Endothelial cell of umbilical vein (primary cell): ENCODE measurements around the gene CLTCL1. TPM values are rescaled to one million over a fixed set of nuclear protein-coding genes. Genes with fewer than 3 reads are reported as not detected.

Experiments
- BruUV-seq: library from RNA; stranded (reverse); fragments of 400-500 nt; replicated peaks from 2 replicates; lab custom pipeline; 2021; lab: Mats Ljungman, UMichigan
- CTCF ChIA-PET: fragments of 300-600, 350-600 bp; sonication (Branson Sonifier 250); formaldehyde crosslinking; loops from one replicate; lab custom pipeline; 2021; ENCODE audit warnings: antibody characterized with exemption, inconsistent platforms; lab: Charles Lee
- POLR2A ChIA-PET: fragments of 300-600, 350-600 bp; sonication (Branson Sonifier 250); formaldehyde crosslinking; loops from one replicate; lab custom pipeline; 2021; ENCODE audit warnings: antibody characterized with exemption, inconsistent platforms; lab: Charles Lee
- DNase-seq: peaks from one replicate; pipeline ENCODE4 v3.0.0-alpha.2; 2011; ENCODE audit warnings: low read depth, low spot score
- FAIRE-seq: peaks from 2 replicates; lab custom pipeline; 2011; peaks lifted over from hg19 to GRCh38; lab: Jason Lieb, UNC
- H2AFZ ChIP-seq: 2 replicates; pipeline ENCODE4 v1.6.0; 2012; ENCODE audit warnings: low read depth, low read length, control low read depth, inconsistent platforms
- H3K27ac ChIP-seq: 2 replicates; pipeline ENCODE4 v1.5.1; 2011; ENCODE audit warnings: low read depth, mild to moderate bottlenecking, control low read depth, low read length, moderate library complexity; ENCODE audit not compliant: insufficient read depth
- H3K27me3 ChIP-seq, 2 experiments: 2 replicates each; pipeline versions ENCODE4 v1.6.0 to v1.6.1; 2011; ENCODE audit warnings: low read length in 2 of 2, mixed read lengths in 1 of 2; ENCODE audit not compliant: control insufficient read depth in 2 of 2, insufficient read depth in 2 of 2
- H3K36me3 ChIP-seq, 2 experiments: 2 replicates in 1 of 2; 3 replicates in 1 of 2; pipeline ENCODE4 v1.5.1; 2011; ENCODE audit warnings: low read length in 2 of 2, mild to moderate bottlenecking in 1 of 2, moderate library complexity in 1 of 2; ENCODE audit not compliant: control insufficient read depth in 2 of 2, insufficient read depth in 2 of 2; ENCODE audit errors: extremely low read depth in 1 of 2
- H3K4me1 ChIP-seq: 3 replicates; pipeline ENCODE4 v1.5.1; 2011; ENCODE audit warnings: mild to moderate bottlenecking, low read length; ENCODE audit not compliant: control insufficient read depth, insufficient read depth; ENCODE audit errors: extremely low read depth
- H3K4me2 ChIP-seq: 2 replicates; pipeline ENCODE4 v1.6.1; 2011; ENCODE audit warnings: low read length, control low read depth, mixed read lengths; ENCODE audit not compliant: insufficient read depth
- H3K4me3 ChIP-seq, 3 experiments: fragments of 200-600 bp in 1 of 3; sonication (generic), shearing (Covaris generic) in 1 of 3; replicated peaks in 1 of 3; 2 replicates each; pipeline ENCODE4 v1.5.1; 2011 to 2016; ENCODE audit warnings: control low read depth in 3 of 3, low read length in 3 of 3, mild to moderate bottlenecking in 2 of 3, inconsistent platforms in 1 of 3, low read depth in 1 of 3, moderate library complexity in 1 of 3; ENCODE audit not compliant: insufficient read depth in 1 of 3
- H3K79me2 ChIP-seq: 2 replicates; pipeline ENCODE4 v1.6.0; 2012; ENCODE audit warnings: low read length, inconsistent platforms; ENCODE audit not compliant: control insufficient read depth, insufficient read depth
- H3K9ac ChIP-seq: replicated peaks from 2 replicates; pipeline ENCODE3; 2011; ENCODE audit warnings: low read length, control low read depth; ENCODE audit not compliant: insufficient read depth; ENCODE audit errors: extremely low read depth
- H3K9me1 ChIP-seq: replicated peaks from 3 replicates; pipeline ENCODE4 v1.6.0; 2011; ENCODE audit warnings: mild to moderate bottlenecking, low read length; ENCODE audit not compliant: control insufficient read depth, insufficient read depth; ENCODE audit errors: extremely low read depth
- H3K9me3 ChIP-seq: replicated peaks from 2 replicates; pipeline ENCODE4 v1.5.1; 2012; ENCODE audit warnings: low read length, inconsistent platforms; ENCODE audit not compliant: control insufficient read depth, insufficient read depth
- H4K20me1 ChIP-seq: replicated peaks from 2 replicates; pipeline ENCODE3; 2011; ENCODE audit warnings: mild to moderate bottlenecking, low read length; ENCODE audit not compliant: control insufficient read depth, insufficient read depth; ENCODE audit errors: extremely low read depth
- EZH2 ChIP-seq: IDR thresholded peaks from 2 replicates; pipeline ENCODE4 v1.6.1; 2012; ENCODE audit warnings: borderline replicate concordance, low read depth, mild to moderate bottlenecking, moderate library complexity, low read length, inconsistent platforms; ENCODE audit not compliant: severe bottlenecking
- FOS ChIP-seq: IDR thresholded peaks from 2 replicates; pipeline ENCODE4 v1.6.1; 2011; ENCODE audit warnings: mild to moderate bottlenecking, low read length, moderate library complexity, borderline replicate concordance; ENCODE audit not compliant: insufficient read depth
- GATA2 ChIP-seq: IDR thresholded peaks from 2 replicates; pipeline ENCODE4 v1.7.0; 2011; ENCODE audit warnings: low read depth, mild to moderate bottlenecking, moderate library complexity, mixed read lengths, low read length; ENCODE audit not compliant: insufficient read length, insufficient read depth
- JUN ChIP-seq: IDR thresholded peaks from 2 replicates; pipeline ENCODE4 v1.6.1; 2011; ENCODE audit warnings: borderline replicate concordance, low read depth; ENCODE audit not compliant: insufficient read length, insufficient read depth
- MAX ChIP-seq: IDR thresholded peaks from 2 replicates; pipeline ENCODE4 v1.6.1; 2011; ENCODE audit not compliant: insufficient read depth, insufficient read length
- MYC ChIP-seq: IDR thresholded peaks from one replicate; pipeline ENCODE4 v1.6.1; 2011; ENCODE audit warnings: mild to moderate bottlenecking, low read depth, low read length
- POLR2A ChIP-seq: IDR thresholded peaks from 2 replicates; pipeline ENCODE4 v1.6.1; 2012; ENCODE audit warnings: low read depth, mild to moderate bottlenecking, control low read depth, low read length
- POLR2AphosphoS5 ChIP-seq: IDR thresholded peaks from 2 replicates; pipeline ENCODE4 v1.6.1; 2012; ENCODE audit warnings: low read depth, mild to moderate bottlenecking, control low read depth, low read length, moderate library complexity; ENCODE audit not compliant: insufficient read depth
- dilution Hi-C: fragments of 300-500 bp; cut with MboI; formaldehyde crosslinking; loops from one replicate; pipeline ENCODE4 v1.15.0; 2019; ENCODE audit warnings: low sequenced_read_pairs; ENCODE audit not compliant: extremely low pct_ligation_motif_present
- intact Hi-C: fragments of 100-400 bp; cut with micrococcal nuclease; formaldehyde crosslinking; loops from one replicate; pipeline ENCODE4 v1.10.0; 2022
- polyA plus RNA-seq, 4 experiments: library from polyadenylated mRNA; depleted of rRNA in 3 of 4; stranded (reverse) in 3 of 4; unstranded in 1 of 4; fragments of >200 nt; gene quantifications; 2 replicates each; pipeline versions ENCODE4 v1.2.1 to v1.2.3, GENCODE V29; 2011 to 2012; ENCODE audit warnings: missing spikeins in 1 of 4
- total RNA-seq: library from RNA; stranded (reverse); gene quantifications from 2 replicates; pipeline ENCODE4 v1.2.3, GENCODE V29; 2021
- TF ChIP-seq, protein P1 (sequence below), 2 donors: IDR thresholded peaks; 1 replicate in 1 of 2; 2 replicates in 1 of 2; pipeline ENCODE4 v1.5.1; 2011; ENCODE audit warnings: low read length in 2 of 2, mild to moderate bottlenecking in 2 of 2, moderate library complexity in 2 of 2, control low read depth in 1 of 2, inconsistent platforms in 1 of 2, low read depth in 1 of 2; ENCODE audit not compliant: insufficient read depth in 1 of 2; ENCODE audit errors: extremely low read depth in 1 of 2

CLTCL1 gene
- total and polyA plus RNA-seq, 2 donors (not counting 3 experiments of a cell fraction or from before 2014, with no cell fraction given), result 5.0 to 6.2 TPM

DNA sequence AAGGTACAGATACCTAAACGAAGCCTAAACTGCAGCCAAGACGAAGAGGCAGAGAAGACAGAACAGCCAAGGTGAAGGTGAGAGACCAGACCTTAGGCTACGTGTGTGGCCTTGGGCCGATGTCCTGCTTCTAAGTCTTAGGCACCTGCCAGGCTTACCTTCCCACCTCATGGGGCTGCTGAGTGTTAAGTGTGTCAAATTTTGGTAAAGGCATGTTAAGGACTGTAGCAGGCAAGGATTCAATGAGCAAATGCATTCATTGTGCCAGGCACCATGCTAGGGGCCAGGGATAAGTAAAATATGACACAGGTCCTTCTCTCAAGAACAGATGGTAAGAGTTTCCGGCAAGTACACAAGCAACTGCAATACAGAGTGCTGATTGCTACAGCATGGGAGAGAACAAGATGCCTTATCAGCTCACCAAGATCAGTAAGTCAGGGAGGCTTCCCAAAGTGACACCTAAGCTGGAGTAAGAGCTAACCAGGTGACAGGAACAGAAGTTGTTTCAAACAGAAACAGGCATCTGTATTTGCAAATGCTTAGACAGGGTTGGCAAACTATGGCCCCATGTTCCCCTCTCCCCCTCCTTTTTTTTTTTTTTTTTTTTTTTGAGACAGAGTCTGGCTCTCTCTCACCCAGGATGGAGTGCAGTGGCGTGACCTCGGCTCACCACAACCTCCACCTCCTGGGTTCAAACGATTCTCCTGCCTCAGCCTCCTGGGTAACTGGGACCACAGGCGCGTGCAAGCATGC lies 46.7 kb downstream of the CLTCL1 start:
- Histone ChIP-seq H3K36me3 (no peaks in the 10 kb centered on the region), H2AFZ (no peak overlapping the region), H3K79me2 (no peaks in the 10 kb centered on the region), H3K9me1 (no peaks in the 10 kb centered on the region), H3K27me3 (no peaks in the 10 kb centered on the region), H3K4me1 (no peaks in the 10 kb centered on the region), H3K27ac (no peak overlapping the region), H3K9me3 (no peaks in the 10 kb centered on the region), H3K9ac (no peak overlapping the region), H3K4me2 (no peak overlapping the region), H3K4me3 (no peak overlapping the region), H4K20me1 (no peaks in the 10 kb centered on the region)
- ChIA-PET CTCF (no interaction called here), POLR2A (no interaction called here)
- intact Hi-C loops (no loop called here), dilution Hi-C loops (no loop called here)
- no TSS peak for BruUV-seq
- no peak for FAIRE-seq
- TF ChIP-seq MYC (no peak), POLR2AphosphoS5 (no peak), MAX (no peak), FOS (no peak), EZH2 (no peak), POLR2A (no peak), JUN (no peak), GATA2 (no peak)
- TF ChIP-seq, protein P1, sequence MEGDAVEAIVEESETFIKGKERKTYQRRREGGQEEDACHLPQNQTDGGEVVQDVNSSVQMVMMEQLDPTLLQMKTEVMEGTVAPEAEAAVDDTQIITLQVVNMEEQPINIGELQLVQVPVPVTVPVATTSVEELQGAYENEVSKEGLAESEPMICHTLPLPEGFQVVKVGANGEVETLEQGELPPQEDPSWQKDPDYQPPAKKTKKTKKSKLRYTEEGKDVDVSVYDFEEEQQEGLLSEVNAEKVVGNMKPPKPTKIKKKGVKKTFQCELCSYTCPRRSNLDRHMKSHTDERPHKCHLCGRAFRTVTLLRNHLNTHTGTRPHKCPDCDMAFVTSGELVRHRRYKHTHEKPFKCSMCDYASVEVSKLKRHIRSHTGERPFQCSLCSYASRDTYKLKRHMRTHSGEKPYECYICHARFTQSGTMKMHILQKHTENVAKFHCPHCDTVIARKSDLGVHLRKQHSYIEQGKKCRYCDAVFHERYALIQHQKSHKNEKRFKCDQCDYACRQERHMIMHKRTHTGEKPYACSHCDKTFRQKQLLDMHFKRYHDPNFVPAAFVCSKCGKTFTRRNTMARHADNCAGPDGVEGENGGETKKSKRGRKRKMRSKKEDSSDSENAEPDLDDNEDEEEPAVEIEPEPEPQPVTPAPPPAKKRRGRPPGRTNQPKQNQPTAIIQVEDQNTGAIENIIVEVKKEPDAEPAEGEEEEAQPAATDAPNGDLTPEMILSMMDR (IDR thresholded peaks at IDR 0.05; ENCODE audit: extremely low read depth in 1 of 2, insufficient read depth in 1 of 2, low read depth in 1 of 2, low read length in 2 of 2), result no peak
- no peak for DNase-seq
